Measurements from ENCODE around the gene ULK4.

The ULK4 gene

DNA sequence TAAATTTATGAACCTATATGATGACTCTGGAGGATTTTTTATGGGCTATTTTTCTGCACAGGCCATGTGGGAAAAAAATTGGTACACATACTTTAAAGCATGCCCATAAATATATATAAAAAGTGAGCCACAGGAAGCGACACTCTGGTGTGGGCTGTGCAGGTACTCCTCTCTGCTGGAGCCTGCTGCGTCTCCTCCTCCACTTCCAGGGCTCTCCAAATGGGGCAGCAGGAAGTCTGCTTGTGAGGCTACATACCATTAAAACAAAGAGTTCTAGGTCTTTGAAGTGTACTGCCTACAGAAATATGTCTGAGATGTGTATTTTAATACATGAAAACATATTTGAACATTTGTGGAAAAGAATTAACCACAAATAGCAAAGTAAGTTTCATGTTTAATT is 627.5 kb downstream of the ULK4 start:
- no peak for DNase-seq

- DNase-seq = no peak
These were observed 630.9 kb downstream of the ULK4 start for GRCh38 chr3:41331041-41331440.

GRCh38 chr3:41330465-41330864 is 631.4 kb downstream of the ULK4 start:
- no peak for DNase-seq

DNA sequence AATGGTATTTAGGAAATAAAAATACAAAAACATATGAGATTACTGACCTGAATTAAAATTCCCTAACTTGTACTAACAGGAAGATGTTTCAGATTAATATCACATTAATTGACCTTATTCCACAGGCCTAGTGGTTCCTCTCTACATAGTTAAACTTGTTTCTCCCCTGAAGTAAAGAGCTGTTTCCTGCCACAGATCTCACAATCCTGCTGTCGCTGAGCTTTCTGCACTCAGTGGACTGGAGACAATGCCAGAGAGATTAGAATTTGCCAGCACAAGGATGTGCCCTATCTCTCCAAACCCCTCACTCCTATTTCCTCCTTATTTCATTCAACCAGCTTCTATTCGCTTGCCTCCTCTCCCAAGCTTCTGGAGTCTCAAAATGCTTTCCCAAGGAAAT is 632.0 kb downstream of the ULK4 start:
- DNase-seq = no peak

- DNase-seq = no peak
These were observed 633.0 kb downstream of the ULK4 start for GRCh38 chr3:41328926-41329325.

GRCh38 chr3:41327718-41328117 is 634.2 kb downstream of the ULK4 start:
- no peak for DNase-seq

DNA sequence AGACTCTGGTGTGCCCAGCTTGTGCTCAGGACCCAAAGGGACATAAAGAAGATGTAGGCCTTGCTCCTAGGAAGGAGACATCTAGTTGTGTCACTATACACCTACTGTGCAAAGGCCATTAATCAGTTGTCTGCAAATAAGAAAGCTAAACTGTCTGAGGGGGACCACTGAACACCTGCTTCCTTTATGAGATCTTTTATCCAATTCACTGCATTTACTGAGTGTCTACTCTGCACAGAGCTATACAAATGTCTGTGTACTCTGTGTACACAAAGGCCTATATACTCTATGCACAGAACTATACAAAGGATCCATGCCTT is 637.8 kb downstream of the ULK4 start:
- DNase-seq = no peak

DNA sequence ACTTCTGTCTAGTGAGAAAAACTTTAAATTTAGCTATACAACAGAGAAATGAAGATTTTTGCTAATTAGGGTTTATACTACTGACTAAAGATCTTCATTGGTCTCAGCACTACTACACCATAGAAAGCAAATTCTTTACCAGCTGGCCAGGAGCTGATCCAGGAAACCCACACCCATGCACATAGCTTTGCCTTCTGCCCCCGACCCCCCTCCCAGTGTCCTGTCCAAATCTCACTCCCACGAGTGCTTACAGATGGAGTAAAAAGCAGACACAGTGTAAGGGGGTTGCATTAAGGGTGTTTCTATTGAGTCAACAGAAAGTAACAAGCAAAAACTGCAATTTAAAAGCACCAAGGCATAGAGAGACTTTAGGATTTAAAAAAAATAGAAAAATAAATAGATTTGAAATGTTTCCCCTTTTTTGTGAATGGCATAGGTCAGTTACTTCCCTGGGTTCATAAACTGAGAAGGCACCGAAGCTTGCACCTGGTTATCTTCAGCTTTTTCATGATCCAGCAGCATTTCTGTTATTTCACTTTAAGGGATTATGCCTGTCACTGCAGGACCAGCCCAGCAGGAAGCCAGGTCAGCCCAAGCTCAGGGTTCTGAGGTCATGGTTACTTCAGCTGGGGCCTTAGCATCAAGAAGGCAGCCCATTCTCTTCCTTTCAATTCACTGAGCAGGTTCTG is 638.3 kb downstream of the ULK4 start:
- DNase-seq = no peak

DNA sequence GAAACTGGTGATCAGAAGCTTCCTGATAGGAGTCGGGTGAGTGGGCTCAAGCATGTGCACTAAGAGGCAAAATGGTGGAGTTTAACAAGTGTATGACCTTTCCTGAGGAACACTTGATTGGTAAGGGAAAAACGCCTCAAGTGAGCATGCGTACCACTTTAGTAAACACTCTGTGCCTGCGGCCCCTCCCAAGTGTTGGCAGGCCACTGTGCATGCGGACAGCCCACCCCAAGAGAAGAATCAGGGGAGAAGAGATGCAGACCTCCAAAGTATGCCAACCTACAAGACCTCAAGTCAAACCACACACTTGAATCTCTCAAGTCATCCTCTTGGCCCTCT is 640.3 kb downstream of the ULK4 start:
- no peak for DNase-seq

GRCh38 chr3:41320953-41321641 is 640.8 kb downstream of the ULK4 start:
- DNase-seq = no peak

- no peak for DNase-seq
These were observed 643.4 kb downstream of the ULK4 start for GRCh38 chr3:41318520-41318919.

DNA sequence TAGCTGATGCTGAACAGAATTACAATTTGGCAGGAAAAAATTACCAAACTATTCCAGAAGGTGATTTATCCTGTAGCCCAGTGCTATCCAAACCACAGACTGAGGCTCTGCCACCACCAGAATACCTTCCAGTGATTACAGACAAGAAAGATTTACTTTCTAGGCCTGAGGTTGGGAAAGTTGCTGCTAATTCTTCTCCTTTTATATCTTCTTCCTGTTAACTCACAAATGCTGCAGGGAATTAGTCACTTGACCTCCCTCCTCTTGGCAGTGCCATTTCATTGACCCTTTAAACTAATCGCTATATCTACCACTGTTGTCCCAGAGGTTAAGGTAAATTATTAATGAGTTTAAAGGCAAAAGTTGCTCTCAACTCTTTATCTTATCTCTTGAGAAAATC is 644.2 kb downstream of the ULK4 start:
- no peak for DNase-seq

- no peak for DNase-seq
These were observed 644.6 kb downstream of the ULK4 start for GRCh38 chr3:41317298-41317697.

DNA sequence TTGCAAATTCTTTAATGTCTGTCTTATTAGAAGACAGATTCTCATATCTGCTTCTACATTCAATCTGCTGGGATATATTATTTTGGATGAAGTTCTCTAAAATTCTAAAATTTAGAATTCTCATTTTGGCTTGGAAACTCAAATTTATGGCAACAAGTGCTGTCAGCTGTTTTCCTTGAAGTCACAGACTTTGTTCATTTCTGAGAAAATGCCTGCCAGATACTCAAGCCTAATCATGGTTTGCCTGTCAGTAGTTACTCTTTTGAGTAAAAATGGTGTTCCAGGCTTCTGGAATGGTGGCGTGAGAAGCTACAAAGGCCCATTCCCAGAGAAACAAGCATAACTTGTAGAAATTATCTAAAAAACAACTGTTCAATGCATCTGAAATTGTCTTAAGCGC is 646.8 kb downstream of the ULK4 start:
- no peak for DNase-seq

- DNase-seq = no peak
These were observed 653.8 kb downstream of the ULK4 start for GRCh38 chr3:41308119-41308518.

DNA sequence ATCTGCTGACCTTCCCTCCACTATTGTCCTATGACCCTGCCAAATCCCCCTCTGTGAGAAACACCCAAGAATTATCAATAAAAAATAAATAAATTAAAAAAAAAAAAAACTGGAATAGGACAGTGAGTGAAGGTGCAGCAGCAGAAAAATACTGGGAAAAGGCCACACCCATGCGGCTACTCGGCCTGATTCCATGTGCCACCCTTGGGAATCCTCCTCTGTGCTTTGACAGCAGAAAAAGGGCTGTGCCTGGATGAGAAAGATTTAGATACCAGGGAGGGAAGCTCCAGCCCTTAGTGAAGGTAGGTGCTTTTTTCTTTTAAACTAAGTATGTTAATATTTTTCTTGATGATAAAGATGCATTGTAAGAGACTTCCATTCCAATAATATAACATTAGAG is 654.8 kb downstream of the ULK4 start:
- no peak for DNase-seq

- DNase-seq = no peak
These were observed 657.3 kb downstream of the ULK4 start for GRCh38 chr3:41304593-41304992.

DNA sequence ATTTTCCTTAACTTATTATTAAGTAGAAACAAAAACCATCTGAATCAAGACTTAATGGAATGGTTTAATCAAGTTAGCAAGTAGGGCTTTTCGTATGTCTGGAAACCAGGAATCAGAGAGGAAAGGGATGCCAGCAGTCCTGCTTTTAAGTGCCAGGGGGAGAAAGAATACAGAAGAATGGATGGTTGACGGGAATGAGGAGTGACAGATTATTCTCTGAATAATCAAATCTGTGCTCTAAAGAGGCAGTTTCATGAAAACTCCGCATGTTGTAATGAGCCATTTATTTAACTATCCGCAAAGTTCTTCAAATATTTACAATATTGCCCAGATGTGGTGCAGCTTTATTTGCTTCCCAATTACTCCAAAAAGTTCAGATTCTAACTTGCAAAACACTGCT is 659.6 kb downstream of the ULK4 start:
- DNase-seq = no peak

GRCh38 chr3:41301548-41301947 is 660.4 kb downstream of the ULK4 start:
- no peak for DNase-seq

DNA sequence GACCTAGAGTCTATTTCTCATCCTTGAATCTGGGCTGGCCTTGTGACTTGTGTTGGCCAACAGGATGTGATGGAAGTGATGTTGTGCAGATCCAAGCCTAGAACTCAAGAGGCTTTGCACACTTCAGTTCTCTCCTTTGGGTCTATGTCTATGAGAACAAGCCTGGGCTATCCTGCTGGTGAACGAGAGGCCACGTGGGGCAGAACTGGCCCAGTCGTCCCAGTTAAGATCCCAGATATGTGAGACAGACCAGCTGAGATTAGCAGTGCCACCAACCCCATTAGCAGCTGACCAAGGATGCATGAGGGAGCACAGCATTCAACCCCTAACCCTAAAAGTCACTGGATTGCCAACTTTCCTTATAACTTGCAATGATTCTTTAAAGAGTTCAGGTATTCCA is 662.9 kb downstream of the ULK4 start:
- DNase-seq = no peak

GRCh38 chr3:41297750-41298149 is 664.2 kb downstream of the ULK4 start:
- no peak for DNase-seq

GRCh38 chr3:41296556-41296955 is 665.3 kb downstream of the ULK4 start:
- DNase-seq = no peak

DNA sequence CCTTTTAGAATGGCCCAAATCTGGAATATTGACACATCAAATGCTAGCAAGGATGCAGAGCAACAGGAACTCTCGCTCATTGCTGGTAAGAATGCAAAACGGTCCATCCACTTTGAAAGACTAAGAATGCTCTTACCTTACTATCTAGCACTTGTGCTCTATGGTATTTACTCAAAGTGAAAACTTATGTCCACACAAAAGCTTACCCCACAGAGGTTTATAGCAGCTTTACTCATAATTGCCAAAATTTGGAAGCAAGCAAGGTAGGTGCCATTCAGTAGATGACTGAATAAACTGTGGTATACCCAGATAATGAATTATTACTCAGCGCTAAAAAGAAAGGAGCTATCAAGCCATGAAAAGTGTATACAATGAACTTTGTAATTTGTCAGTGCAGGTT is 666.2 kb downstream of the ULK4 start:
- DNase-seq = no peak

DNA sequence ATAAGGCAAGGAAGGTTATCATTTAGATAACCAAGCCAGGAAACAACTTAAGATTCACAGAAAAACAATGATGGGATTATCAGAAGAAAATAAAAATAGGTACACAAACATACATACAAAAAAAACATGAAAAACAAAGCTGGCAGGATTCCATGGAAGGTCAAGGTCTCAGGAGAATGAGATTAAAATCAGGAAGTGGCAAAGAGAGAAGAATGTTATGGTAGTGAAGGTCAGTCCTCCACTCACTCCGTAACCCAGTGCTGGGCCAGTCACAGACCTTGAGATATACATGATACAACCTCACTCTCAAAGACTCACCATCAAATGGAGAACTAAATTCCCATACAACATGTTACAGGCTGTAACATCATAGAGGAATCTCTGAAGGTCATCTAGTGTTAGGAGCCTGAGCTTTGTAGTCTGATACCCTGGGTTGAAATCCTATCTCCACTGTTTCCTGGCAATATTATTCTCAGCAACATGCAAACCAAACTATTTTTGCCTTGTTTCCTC is 668.7 kb downstream of the ULK4 start:
- DNase-seq = no peak

GRCh38 chr3:41290736-41291135 is 671.2 kb downstream of the ULK4 start:
- DNase-seq = no peak
